GM04503 (cell line): ENCODE results near the gene KIF2A.
"Not testable (repeated sequence)": the region's sequence is repeated elsewhere in the genome, so short reads cannot be mapped to it uniquely, and the experiment has no call there.

ENCODE experiments used
- DNase-seq: peaks from one replicate; pipeline ENCODE4 v3.0.0-alpha.2; 2012; ENCODE audit warnings: low read depth

Gene KIF2A

DNA sequence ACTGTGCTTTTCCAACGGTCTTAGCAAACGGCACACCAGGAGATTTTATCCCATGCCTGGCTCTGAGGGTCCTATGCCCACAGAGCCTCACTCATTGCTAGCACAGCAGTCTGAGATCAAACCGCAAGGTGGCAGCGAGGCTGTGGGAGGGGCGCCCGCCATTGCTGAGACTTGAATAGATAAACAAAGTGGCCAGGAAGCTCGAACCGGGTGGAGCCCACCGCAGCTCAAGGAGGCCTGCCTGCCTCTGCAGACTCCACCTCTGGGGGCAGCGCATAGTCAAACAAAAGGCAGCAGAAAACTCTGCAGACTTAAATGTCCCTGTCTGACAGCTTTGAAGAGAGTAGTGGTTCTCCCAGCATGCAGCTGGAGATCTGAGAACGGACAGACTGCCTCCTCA lies 14.2 kb upstream of the KIF2A start:
- not testable (repeated sequence) for DNase-seq

DNA sequence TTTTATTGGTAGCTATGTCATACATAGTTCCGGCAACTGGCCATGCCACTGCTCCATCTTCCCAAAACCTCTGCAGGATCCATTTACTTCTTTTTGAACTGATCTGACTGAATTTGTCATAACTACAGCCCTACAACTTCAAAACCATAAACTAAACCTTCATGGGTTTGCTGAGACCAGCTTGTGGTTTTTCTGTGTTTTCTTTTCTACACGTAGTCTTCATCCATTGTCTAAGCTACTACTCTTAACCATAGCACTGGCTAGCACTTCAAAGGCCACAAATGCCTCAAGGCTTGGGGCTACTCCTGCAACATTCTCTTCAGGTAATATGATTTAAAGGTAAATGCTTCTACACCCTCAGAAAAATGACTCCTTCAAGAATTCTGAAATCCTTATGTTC lies 9.0 kb upstream of the KIF2A start:
- DNase-seq: no peak

DNA sequence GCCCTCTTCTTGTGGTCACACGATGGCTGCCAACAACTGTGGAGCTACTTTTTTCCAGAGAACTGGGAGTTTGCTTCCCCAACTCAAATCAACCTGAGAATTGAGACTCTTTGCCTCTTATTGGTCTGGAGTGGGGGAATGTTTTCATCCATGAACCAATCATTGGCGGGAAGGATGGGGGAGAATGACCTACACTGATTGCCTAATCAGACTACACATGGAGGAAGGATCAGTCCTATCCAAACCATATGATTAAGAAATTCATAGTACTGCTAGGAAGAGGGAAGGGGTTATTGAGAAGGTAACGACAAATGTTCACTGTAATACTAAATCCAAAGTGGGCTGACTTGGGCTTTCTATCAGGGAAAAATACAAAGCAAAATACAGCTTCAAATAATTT lies 7.9 kb upstream of the KIF2A start:
- DNase-seq: no peak

DNA sequence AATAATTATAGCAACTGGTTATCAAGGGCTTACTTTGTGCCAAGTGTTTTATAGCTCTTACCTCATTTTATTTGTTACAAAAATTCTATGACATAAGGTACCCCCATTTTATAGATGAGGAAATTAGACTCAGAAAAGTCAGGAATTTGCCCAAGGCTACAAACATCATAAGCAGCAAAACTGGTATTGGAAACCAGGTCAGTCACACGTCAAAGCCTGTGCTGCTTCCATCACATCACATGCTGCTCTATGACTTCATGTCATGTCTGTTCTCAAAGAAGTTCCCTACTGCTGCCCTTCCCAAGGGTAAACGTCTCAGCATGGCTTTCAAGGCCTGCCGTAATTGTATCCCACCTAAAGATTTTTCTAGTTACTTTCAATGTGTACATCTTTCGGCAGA lies 6.9 kb upstream of the KIF2A start:
- no peak for DNase-seq

DNA sequence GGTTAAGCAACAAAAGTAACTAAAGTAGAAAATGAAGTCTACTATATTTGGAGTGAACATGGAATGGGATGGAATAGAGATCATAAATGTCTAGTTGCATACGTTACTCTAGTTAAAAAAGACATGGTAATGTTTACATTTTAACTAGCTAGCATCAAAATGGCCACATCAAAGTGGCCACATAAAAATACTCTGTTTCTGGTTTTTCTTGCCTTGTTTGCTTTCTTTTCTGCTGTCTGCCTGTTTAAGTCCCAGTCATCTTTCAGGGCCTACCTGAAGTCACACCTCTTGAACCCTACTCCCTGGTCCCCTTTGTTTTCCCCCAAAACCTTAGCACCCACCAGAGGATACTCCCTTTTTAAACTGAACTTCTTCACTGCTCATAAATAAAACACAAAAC lies 6.4 kb upstream of the KIF2A start:
- no peak for DNase-seq

DNA sequence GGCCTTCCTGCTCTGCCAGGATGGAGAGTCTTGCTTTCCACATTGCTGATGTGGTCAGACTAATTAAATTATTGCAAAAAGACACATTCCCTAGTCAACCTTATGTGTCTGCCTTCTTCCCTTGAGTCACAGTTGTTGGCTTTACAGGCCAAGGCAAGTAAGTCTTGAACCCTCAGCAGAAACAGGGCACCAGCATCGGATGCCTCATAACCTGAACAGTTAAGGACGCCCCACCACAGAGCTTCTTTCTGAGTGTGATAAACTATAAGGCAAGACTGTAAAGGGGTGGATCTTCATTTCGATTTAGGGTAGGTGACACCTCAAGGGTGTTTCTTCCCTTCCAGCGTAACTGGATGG lies 670 bp upstream of the KIF2A start:
- DNase-seq: no peak

DNA sequence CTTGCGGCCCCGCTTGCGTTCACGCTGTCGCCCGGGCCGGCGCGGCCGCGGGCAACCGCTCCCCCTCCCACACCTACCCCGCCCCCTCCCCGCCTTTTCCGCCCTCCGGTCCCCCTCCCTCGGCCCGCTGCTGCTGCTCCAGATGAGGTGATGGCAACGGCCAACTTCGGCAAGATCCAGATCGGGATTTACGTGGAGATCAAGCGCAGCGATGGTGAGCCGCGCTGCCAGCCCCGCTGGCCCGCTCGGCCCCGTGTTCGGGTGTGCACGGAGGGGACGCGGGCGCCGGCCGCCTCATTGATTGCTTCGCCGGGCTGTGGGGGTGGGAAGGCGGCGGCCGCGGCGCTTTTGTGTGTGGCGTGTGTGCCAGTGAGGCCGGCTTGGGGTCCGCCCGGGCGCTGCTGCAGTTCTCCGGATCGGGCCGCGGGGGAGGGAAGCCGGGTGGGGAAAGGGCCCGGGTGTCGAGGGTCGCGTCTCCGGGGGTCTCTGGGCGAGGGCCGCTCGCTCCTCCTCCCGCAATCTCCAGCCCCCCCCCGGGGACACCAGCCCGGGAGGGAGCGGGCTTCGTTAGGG lies 403 bp downstream of the KIF2A start:
- no peak for DNase-seq

DNA sequence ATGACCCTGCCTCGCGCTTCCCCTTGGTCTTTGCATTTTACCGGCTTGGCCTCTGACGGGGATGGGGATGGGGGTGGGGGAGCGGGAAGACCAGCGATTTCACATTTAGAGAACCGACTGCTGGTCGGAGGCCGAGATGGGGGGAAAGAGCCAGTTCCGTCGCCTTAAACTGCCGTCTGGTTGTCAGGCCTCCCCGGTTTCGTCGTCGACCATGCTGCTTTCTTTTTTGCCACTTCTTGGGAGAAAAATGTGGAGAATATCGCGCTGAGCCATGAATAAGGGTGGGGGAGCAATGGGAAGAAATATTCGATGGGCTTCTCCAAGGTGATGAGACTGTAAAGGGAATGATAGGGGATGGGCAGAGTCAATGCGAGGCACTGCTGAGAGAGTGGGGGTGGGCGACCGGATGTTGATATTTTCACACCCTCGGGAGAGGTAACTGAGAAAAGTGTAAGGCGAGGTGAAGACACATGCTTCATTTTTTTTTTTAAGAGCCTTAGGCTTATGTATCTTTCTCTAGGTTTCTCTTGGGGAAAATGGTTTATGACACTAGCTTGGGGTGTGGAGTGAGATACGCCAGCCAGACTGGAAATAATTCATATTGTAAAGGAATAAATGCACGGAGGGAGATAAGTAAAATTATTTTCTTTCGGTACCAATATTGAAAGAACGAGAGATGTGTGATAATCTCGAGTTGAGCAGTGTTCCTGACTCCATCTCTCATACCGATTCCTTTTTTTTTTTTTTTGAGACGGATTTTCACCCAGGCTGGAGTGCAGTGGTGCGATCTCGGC lies 1.1 kb downstream of the KIF2A start:
- no peak for DNase-seq

DNA sequence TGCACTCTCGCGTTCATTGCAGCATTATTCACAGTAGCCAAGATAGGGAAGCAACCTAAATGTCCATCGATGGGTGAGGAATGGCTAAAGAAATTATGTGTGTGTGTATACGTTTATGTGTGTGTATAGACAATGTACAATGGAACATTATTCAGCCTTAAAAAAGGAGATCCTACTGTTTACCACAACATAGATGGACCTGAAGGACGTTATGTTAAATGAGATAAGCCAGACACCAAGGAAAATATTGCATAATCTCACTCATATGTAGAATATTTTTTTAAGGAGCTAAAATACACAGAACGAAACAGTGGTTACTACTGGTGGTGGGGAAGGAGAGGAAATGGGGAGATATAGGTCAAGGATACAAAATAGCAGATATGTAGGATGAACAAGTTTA lies 2.4 kb downstream of the KIF2A start:
- DNase-seq: no peak

DNA sequence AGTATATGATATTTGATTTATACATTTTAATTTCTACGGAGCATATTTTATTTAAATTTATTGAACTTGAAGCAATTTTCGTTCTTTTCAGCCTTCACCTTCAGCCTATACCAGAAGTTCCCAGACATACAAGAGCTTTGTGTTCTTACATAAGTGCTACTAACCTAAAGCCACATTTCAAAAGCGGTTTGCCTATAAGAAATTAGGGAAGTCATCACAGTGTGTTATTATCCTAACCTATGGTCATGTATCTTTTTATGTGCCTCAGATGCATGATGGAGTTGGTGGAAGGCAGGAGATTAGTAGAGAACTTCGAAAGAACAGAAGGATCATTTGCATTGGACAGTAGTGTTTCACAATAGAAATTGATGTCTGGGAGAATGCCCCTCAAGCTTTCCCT lies 3.1 kb downstream of the KIF2A start:
- DNase-seq: no peak

DNA sequence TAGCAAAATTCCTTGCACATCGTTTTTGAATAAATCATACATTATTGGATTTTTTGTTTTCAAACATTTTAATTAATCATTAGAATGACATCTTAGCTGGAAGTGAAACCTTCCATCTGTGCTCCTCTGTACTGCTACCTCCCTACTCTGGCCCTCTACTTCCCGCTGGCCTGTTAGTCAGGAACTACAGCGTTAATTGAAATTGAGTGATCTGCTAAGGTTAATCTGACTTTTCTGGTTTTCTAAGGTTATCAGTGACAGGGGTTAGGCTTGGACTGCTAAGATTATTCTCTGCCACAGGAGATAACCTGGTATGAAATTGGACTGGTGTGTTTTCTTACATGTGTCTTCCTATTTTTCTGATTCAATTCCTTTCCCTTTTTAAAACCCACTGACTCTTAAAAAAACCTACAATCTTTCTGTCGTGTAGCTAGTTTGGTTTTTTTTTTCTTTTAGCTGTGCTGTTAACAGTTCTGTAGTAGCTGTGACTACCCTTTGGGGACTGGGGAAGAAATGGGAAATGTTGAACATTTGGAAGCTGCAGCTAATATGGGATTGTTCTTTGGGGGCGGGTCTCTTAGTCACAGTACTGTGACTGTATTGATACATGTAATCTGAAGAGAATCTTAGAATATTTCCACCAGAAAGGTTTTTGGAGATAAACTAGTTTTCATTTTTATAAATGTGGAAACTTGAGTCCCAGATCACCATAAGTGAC lies 4.6 kb downstream of the KIF2A start:
- DNase-seq: no peak

DNA sequence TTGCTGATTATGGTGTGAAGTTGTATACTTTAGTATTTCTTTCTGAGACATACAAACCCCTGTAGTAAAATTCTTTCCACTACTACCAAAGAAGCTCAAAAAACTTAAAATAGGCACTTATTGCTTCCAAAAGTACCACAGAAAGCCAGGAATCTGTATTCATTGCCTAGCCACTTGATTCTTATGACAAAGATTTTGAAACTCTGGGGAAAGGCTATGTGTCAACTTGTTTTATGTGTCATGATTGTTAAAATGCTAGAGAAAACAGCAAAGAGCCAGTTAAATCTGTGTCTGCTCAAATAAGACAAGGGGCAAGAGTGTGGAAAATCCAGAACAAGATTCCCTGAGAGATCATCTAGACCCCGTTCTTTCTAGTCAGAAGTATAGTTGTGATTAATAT lies 6.0 kb downstream of the KIF2A start:
- DNase-seq: no peak

DNA sequence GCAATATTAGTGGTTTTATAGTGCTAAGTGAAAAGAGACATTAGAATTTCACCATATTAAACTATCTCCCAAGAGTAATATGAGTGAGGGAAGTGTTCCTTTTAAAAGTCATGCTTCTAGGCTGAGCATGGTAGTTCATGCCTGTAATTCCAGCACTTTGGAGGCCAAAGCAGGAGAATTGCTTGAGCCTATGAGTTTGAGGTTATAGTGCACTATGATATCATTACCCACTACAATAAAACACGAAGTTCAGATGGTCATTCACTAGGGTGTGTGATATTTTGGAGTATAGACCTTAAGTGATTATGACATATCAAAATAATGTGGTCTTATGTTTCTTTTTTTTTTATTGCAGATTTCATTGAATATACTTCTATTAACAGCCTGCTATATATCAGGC lies 6.7 kb downstream of the KIF2A start:
- no peak for DNase-seq

DNA sequence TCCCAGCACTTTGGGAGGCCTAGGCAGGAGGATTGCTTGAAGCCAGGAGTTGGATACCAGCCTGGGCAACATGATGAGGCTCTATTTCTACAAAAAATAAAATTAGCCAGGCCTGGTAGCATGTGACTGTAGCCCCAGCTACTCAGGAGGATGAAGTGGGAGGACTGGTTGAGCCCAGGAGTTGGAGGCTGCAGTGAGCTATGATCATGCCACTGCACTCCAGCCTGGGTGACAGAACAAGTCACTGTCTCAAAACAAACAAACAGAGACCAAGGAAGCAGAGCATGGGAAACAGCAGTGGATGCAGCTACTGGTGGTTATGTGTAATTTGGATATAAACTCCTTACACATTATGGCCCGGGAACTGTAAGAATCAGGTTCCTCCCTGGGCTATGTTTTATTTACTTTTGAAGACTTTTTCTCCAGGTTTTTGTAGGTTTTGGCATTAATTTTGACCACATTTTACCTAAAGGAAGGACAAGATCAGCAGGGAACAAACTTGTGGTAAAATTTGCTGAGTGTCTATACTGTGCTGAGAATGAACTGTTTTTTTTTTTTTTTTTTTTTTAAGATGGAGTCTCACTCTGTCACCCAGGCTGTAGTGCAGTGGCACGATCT lies 8.3 kb downstream of the KIF2A start:
- DNase-seq: no peak

DNA sequence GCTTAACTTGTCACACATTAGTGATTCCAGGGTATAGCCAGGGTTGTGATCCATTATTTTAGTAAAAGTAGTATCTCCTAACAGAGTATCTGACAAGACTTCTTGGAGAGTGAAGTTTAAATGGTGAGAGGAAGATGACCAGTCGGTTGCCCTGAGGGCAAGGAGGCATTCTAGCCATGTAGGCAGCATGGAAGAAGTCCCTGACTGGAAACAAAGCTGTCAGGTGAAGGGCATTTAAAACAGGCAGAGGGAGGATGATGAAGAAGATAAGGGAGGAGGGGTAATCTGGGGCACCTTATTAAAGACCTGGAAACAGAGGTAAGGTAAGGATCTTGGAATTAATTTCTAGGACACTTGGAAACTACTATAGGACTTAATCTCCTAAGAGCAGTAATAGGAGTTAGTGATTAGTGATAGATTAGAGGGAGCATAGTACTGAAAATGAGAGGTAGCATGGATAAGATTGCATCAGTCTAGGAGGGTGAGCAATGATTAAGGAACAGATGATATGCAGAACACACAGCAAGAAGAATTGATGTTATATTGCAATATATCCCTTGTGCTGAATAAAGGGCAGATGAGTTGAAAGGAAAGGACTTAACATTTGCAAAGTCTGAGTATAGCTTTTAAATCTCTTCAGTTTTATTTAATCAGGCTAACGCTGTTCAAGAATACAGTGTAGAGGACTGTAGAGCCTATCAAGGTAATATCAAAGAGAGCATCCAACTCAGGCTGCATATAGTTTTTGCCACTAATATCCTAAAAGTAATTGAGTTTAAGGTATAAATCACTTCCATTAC lies 9.6 kb downstream of the KIF2A start:
- DNase-seq: no peak

DNA sequence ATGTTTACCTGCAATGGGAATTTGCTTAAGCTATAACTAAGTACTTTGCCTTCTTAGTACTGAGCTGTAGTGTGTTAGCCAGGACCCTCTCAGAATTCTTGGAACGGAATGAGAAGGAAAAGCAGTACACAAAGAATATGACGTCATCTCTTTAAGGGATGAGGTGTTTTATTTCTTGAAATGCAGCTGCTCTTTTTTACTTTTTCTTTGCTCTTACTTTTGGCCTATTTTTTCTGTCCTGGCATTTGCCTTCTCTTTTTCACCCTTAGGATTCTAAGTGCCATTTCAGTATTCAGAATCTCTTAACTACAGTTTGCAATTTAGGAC lies 10.1 kb downstream of the KIF2A start:
- no peak for DNase-seq

DNA sequence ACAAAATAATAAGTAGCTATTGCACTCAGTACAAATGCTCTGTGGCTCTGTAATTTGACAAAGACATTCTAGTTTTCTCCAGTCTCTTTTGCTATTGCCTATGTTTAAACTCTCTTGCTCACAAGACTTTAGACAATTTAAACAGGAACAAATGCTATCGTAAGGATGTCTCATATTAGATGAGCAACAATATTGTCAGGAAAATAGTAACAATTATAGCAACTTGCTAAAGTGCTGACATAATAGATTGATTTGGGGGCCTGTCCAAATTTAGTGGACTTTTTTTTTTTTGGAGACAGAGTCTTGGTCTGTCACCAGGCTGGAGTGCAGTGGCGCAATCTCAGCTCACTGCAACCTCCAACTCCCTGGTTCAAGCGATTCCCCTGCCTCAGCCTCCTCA lies 11.8 kb downstream of the KIF2A start:
- DNase-seq: no peak

DNA sequence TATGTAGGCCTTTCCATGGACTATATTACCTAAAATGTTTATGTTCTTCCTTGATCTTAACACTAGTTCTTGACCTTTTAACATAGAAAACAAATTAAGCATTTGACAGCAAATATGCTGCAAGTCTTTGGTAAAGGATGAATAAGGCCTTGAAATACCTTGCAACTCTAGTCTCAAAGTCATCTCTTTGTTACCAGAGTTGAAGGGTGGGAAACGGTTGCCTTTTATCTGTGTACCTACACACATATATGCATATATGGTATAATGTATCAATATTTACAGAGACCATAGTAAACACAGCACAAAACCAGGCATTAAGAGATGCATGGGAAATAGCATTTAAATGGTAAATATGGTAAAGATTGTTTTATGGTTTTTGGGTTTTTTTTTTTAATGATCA lies 16.5 kb downstream of the KIF2A start:
- no peak for DNase-seq

DNA sequence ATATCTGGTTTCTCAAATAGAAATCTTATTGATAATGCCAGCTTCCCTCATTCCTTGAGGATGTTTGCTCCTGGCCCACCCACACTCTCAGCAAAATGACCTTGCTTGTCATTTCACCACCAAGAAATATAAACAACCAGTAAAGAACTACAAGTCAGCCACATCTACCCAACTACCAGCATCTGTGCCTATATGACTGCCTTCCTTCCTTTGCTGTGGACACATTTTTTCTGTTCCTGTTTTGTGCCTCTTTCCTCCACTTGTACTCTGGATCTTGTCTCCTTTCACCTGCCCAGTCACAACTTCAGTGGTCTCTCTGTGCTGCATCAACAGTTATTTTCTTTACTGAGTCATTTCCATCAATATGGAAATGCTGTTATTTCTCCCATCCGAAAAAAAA lies 20.3 kb downstream of the KIF2A start:
- no peak for DNase-seq

DNA sequence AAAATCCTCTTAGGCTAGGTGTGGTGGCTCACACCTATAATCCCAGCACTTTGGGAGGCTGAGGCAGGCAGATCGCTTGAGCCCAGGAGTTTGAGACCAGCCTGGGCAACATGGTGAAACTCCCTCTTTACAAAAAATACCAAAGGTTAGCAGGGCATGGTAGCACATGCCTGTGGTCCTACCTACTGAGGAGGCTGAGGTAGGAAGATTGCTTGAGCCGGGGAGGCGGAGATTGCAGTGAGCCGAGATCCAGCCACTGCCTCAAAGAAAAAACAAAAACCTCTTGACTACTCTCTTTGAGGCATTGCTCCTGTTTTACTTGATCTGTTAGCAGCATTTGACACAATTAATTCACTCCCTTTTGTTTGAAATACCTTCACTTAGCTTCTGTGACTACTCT lies 20.7 kb downstream of the KIF2A start:
- DNase-seq: no peak

DNA sequence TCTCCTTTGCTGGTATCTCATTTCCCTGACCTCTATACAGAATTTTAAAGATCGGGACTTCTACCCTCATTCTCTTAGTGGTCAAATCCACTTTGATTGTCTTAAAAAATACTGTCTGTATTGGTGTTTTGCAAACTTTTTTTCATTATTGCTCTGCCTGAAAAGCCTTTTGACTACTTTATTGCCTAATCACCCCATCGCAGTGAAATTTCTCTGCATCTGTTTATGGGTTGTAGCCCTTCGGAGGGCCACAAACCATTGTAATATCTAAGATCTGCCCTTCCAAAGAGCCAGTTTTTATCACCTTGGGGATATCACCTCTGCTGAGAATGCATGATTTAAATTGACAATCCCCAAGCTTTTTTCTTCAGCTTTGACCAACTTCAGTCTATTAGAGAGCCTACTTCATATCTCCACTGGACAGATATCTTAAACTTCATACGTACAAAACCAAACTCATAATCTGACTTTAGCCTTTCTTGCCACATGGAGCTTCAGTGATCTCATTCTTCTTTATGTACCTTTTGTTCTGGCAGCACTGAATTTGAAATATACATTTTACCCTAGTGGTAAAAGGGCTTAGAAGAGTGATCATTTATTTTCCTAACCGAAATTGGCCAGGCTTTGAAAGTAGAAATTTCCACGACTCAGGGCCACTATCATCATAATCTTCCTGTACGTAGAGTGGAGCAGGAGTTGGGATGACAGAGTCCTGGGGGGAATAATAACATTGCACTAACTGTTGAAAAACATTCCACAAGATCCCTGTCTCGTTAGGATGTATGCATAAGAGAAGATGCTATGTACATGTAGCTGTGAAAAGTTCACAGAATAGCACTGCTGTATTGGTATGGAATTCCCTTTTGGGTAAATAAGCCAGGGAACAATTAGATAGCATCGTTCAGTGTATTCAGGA lies 21.4 kb downstream of the KIF2A start:
- no peak for DNase-seq
